ENCODE measurements around the gene GCN1.

DNA sequence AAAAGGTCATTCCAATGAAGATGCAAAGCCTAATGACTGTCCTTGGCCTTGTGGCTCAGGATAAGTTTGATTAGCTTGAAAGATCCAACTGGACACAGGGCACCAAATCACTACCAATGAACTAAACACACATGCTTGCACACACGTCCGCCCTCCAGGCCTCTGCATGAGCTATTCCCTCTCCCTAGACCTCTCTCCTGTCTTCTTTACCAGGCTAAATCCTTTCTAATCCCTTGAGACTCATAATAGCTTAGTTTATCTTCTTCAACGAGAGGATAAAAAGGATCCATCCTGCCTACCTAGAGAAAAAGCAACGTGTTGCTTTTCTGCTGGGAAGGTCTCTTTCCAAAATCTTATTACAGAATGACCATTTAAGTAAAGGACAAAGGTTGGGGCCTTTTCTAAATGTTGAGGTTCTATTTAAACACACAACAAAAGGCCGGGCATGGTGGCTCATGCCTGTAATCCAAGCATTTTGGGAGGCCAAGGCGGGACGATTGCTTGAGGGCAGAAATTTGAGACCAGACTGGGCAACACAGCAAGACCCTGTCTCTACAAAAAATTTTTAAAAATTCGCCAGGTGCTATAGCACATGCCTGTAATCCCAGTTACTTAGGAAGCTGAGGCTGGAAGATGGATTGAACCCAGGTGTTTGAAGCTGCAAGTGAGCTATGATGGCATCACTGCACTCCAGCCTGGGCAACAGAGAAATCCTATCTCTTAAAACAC lies 48.6 kb upstream of the GCN1 start:
- no peak for TF ChIP-seq POLR2A (IDR thresholded peaks at IDR 0.05)
- no peak for TF ChIP-seq CTCF (IDR thresholded peaks at IDR 0.05)
